NCI-H1930 (cell line): ENCODE results near the gene MATN4.

Experiments used
- DNase-seq, 2 experiments: peaks; one replicate each; lab custom pipeline; 2025; lab: John Stamatoyannopoulos, UW

The MATN4 gene

GRCh38 chr20:45315672-45316071, 7.6 kb upstream of the MATN4 start:
- no peak for DNase-seq

GRCh38 chr20:45313943-45314342, 5.8 kb upstream of the MATN4 start:
- no peak for DNase-seq

GRCh38 chr20:45313065-45313695, 5.1 kb upstream of the MATN4 start:
- no peak for DNase-seq

GRCh38 chr20:45312241-45312640, 4.1 kb upstream of the MATN4 start:
- no peak for DNase-seq

GRCh38 chr20:45311589-45312211, 3.6 kb upstream of the MATN4 start:
- peak in 1 of 2 experiments; percentile 20 for DNase-seq

- DNase-seq, result no peak
These were observed 976 bp upstream of the MATN4 start for GRCh38 chr20:45309075-45309474.

- DNase-seq, result no peak
These were observed 941 bp downstream of the MATN4 start for GRCh38 chr20:45307076-45307640.

- peak; percentile 41 to 60 for DNase-seq
These were observed 1.6 kb downstream of the MATN4 start, which contains the start of gene RBPJL for GRCh38 chr20:45306431-45306982. RBPJL (plus strand) TSS chr20:45306840; CDS start chr20:45306923, 83 bp downstream.

- no peak for DNase-seq
These were observed 2.8 kb downstream of the MATN4 start for GRCh38 chr20:45305262-45305661.

- DNase-seq, result no peak
These were observed 3.6 kb downstream of the MATN4 start for GRCh38 chr20:45304464-45304999.

GRCh38 chr20:45303586-45304463, 4.3 kb downstream of the MATN4 start:
- DNase-seq, result no peak

- no peak for DNase-seq
These were observed 6.3 kb downstream of the MATN4 start for GRCh38 chr20:45301824-45302271.

GRCh38 chr20:45300961-45301360, 7.1 kb downstream of the MATN4 start:
- DNase-seq, result peak; percentile 27 to 28

GRCh38 chr20:45299786-45300185, 8.3 kb downstream of the MATN4 start:
- DNase-seq, result no peak

GRCh38 chr20:45297786-45298497, 10.2 kb downstream of the MATN4 start:
- no peak for DNase-seq

- no peak for DNase-seq
These were observed 13.4 kb downstream of the MATN4 start for GRCh38 chr20:45294659-45295058.

- no peak for DNase-seq
These were observed 14.1 kb downstream of the MATN4 start for GRCh38 chr20:45294003-45294368.

GRCh38 chr20:45293041-45294002, 14.8 kb downstream of the MATN4 start:
- peak; percentile 81 to 83 for DNase-seq

GRCh38 chr20:45292343-45292742, 15.8 kb downstream of the MATN4 start:
- DNase-seq, result no peak

- no peak for DNase-seq
These were observed 16.6 kb downstream of the MATN4 start for GRCh38 chr20:45291526-45291925.
